Activated CD8-positive, alpha-beta memory T cell treated with anti-CD3 and anti-CD28 coated beads, Interleukin-2, amount 50 U/mL, for 4 hours (primary cell): ENCODE measurements around the gene AP1M2.
"Not testable (repeated sequence)": the region's sequence is repeated elsewhere in the genome, so short reads cannot be mapped to it uniquely, and the experiment has no call there.

Experiments used
- DNase-seq: peaks from one replicate; pipeline ENCODE4 v3.0.0-alpha.2; 2020

AP1M2 gene

GRCh38 chr19:10535613-10536012, 51.5 kb downstream of the AP1M2 start:
- no peak for DNase-seq

GRCh38 chr19:10533646-10534386, 53.3 kb downstream of the AP1M2 start:
- no peak for DNase-seq

- DNase-seq, result no peak
Observed at GRCh38 chr19:10532457-10532856, 54.7 kb downstream of the AP1M2 start.

- not testable (repeated sequence) for DNase-seq
Observed at GRCh38 chr19:10526887-10527286, 60.2 kb downstream of the AP1M2 start.

- DNase-seq, result no peak
Observed at GRCh38 chr19:10525636-10526035, 61.5 kb downstream of the AP1M2 start.

- DNase-seq, result no peak
Observed at GRCh38 chr19:10523135-10523636, 63.9 kb downstream of the AP1M2 start.
